Calu3 (cell line): ENCODE results near the gene PLD5. TPM values are rescaled to one million over a fixed set of nuclear protein-coding genes. Genes with fewer than 3 reads are reported as not detected.

Experiments
- BruUV-seq: library from RNA; stranded (reverse); fragments of 400-500 nt; replicated peaks from 2 replicates; lab custom pipeline; 2021; lab: Mats Ljungman, UMichigan
- CTCF ChIA-PET: fragments of 300-600 bp; sonication (Branson Sonifier 250); formaldehyde crosslinking; loops from one replicate; lab custom pipeline; 2022; ENCODE audit warnings: antibody characterized with exemption; lab: Charles Lee
- DNase-seq: peaks from one replicate; pipeline ENCODE4 v3.0.0; 2022
- H3K27ac Mint-ChIP-seq: one replicate; pipeline ENCODE4 v1.8.0; 2022; ENCODE audit warnings: mixed read lengths; ENCODE audit not compliant: unreplicated experiment
- H3K27me3 Mint-ChIP-seq: one replicate; pipeline ENCODE4 v1.8.0; 2022; ENCODE audit warnings: mixed read lengths; ENCODE audit not compliant: unreplicated experiment
- H3K36me3 Mint-ChIP-seq: one replicate; pipeline ENCODE4 v1.8.0; 2022; ENCODE audit warnings: mild to moderate bottlenecking, moderate library complexity, mixed read lengths; ENCODE audit not compliant: insufficient read depth, unreplicated experiment
- H3K4me1 Mint-ChIP-seq: one replicate; pipeline ENCODE4 v1.8.0; 2022; ENCODE audit warnings: mild to moderate bottlenecking, low read depth, mixed read lengths; ENCODE audit not compliant: unreplicated experiment
- H3K4me3 Mint-ChIP-seq: one replicate; pipeline ENCODE4 v1.8.0; 2022; ENCODE audit warnings: mild to moderate bottlenecking, low read depth, moderate library complexity, mixed read lengths; ENCODE audit not compliant: unreplicated experiment
- H3K9me3 Mint-ChIP-seq: one replicate; pipeline ENCODE4 v1.8.0; 2022; ENCODE audit warnings: low read depth, mixed read lengths; ENCODE audit not compliant: unreplicated experiment
- intact Hi-C: fragments of 100-400 bp; cut with micrococcal nuclease; formaldehyde crosslinking; loops from one replicate; pipeline ENCODE4 v1.10.0; 2022; ENCODE audit not compliant: unreplicated experiment
- total RNA-seq: library from RNA; stranded (reverse); gene quantifications from 2 replicates; pipeline ENCODE4 v1.2.3, GENCODE V29; 2022
- TF ChIP-seq, protein P1 (sequence below): fragments of 200-600 bp; IDR thresholded peaks from one replicate; pipeline ENCODE4 v1.8.0; 2022; ENCODE audit warnings: antibody characterized with exemption; ENCODE audit not compliant: unreplicated experiment

Gene PLD5
- total RNA-seq, 1 experiment from 2014 or later, result 2.4 TPM

DNA sequence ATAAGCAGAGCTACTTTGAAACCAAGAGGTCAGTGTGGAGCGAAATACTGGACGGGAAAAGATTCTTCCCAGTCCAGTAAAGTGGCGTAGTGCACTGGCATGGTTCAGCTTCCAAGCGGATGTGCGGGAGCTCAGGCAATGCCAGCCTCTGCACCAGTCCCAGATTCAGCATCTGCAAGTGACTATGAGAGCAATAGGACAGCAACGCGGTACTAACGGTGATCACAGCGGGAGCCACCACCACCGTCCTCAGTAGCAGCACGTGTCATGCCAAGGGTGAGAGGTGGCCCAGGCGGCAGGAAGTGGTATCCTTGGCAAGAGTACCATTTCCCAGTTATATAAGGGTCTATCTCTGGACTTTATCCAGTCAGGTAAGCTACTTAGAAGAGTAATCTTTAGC is 17.8 kb downstream of the PLD5 start:
- no TSS peak for BruUV-seq
- no peaks in the 10 kb centered on the region for H3K27me3 Mint-ChIP-seq
- H3K9me3 Mint-ChIP-seq, result peaks cover 2% of the 10 kb centered on the region
- TF ChIP-seq, protein P1, sequence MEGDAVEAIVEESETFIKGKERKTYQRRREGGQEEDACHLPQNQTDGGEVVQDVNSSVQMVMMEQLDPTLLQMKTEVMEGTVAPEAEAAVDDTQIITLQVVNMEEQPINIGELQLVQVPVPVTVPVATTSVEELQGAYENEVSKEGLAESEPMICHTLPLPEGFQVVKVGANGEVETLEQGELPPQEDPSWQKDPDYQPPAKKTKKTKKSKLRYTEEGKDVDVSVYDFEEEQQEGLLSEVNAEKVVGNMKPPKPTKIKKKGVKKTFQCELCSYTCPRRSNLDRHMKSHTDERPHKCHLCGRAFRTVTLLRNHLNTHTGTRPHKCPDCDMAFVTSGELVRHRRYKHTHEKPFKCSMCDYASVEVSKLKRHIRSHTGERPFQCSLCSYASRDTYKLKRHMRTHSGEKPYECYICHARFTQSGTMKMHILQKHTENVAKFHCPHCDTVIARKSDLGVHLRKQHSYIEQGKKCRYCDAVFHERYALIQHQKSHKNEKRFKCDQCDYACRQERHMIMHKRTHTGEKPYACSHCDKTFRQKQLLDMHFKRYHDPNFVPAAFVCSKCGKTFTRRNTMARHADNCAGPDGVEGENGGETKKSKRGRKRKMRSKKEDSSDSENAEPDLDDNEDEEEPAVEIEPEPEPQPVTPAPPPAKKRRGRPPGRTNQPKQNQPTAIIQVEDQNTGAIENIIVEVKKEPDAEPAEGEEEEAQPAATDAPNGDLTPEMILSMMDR, result no peak
- intact Hi-C loops, result no loop called here
- H3K4me3 Mint-ChIP-seq, result no peak overlapping the region
- no peaks in the 10 kb centered on the region for H3K36me3 Mint-ChIP-seq
- no peak overlapping the region for H3K27ac Mint-ChIP-seq
- CTCF ChIA-PET, result no interaction called here
- no peak for DNase-seq
- H3K4me1 Mint-ChIP-seq, result no peaks in the 10 kb centered on the region

DNA sequence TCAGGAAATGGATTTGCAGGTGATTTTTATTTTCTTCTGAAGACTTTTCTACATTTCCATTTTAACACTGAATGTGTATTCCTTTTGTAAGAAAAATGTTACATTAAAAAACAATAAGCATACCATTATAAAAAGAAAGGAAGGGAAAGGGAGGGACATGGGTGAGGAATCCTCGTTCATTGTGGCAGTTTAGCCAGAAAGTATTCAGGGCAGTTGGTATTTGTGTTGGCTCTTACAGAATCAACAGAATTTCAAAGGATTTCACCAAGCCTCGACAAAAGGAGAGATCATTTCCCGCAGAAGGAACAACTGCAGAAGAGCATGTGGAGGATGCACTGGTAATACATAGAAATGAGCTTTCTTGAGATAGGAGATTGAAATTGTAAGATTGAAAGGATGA is 35.0 kb downstream of the PLD5 start:
- no peak overlapping the region for H3K4me3 Mint-ChIP-seq
- peaks cover 4% of the 10 kb centered on the region for H3K9me3 Mint-ChIP-seq
- TF ChIP-seq, protein P1, result no peak
- H3K4me1 Mint-ChIP-seq, result no peaks in the 10 kb centered on the region
- H3K27ac Mint-ChIP-seq, result no peak overlapping the region
- H3K27me3 Mint-ChIP-seq, result no peaks in the 10 kb centered on the region
- no TSS peak for BruUV-seq
- no peak for DNase-seq
- intact Hi-C loops, result no loop called here
- CTCF ChIA-PET, result no interaction called here
- no peaks in the 10 kb centered on the region for H3K36me3 Mint-ChIP-seq

DNA sequence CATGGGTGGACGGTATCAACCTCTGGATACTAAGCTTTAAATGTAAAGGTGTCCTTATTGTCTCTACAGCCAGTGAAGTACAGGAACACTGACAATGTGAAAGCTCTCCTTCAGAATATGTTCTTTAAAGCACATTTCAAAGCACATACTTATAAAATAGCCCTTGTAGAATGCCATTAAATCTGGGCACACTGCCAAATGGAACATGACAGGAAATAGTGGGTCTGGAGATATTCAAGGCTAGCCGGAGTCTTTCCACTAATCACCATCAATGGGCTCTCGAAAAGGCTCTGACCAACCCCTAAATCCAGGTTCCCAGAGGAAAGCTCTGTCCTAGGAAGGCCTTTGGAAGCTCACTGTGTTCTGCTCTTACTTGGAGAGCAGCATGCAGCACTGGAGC is 46.6 kb downstream of the PLD5 start:
- H3K36me3 Mint-ChIP-seq, result no peaks in the 10 kb centered on the region
- no peak overlapping the region for H3K27ac Mint-ChIP-seq
- CTCF ChIA-PET, result no interaction called here
- no peaks in the 10 kb centered on the region for H3K27me3 Mint-ChIP-seq
- H3K4me3 Mint-ChIP-seq, result no peak overlapping the region
- intact Hi-C loops, result no loop called here
- BruUV-seq, result no TSS peak
- H3K4me1 Mint-ChIP-seq, result no peaks in the 10 kb centered on the region
- TF ChIP-seq, protein P1, result no peak
- H3K9me3 Mint-ChIP-seq, result peaks cover 5% of the 10 kb centered on the region
- no peak for DNase-seq

DNA sequence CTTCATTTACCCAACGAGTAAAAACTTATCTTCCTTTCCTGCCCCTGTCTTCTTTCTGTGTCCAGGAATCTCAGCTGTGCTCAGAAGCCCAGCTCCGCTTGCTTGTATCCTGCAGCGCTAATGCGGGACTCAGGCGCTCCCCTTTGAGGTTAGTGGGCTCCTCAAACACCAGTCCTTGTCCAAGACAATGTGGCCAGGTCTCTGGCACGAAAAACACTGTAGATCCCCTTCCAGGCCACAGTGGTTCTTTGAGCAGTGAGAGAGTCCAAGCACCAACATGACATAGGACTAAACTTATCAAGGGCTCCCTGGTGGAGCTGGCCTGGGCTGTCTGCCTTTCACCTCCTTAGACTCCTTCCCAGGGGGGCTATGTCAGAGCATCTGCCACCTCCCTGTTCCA is 53.7 kb downstream of the PLD5 start:
- TF ChIP-seq, protein P1, result no peak
- Mint-ChIP-seq H3K9me3 (no peaks in the 10 kb centered on the region), H3K4me3 (no peak overlapping the region), H3K27me3 (no peaks in the 10 kb centered on the region), H3K27ac (no peak overlapping the region), H3K4me1 (peaks cover 10% of the 10 kb centered on the region), H3K36me3 (no peaks in the 10 kb centered on the region)
- intact Hi-C loops, result no loop called here
- no TSS peak for BruUV-seq
- no peak for DNase-seq
- CTCF ChIA-PET, result no interaction called here
